ENCODE data around the gene LRRC36.

DNA sequence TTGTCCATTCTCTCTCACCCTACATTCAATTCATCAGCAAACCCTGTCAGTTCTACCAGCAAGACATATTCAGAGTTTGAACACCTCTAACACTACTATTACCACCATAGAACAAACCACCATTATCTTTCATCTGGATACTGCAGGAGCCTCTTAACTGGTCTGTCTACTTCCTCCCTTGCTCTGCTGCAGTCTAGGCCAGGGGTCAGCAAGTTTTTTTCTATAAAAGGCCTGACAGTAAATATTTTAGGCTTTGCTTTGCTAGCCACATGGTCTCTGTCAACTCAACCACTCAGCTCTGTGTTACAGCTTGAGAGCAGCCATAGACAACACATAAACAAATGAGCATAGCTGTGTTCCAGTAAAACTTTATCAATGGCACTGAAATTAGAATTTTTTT lies 13.9 kb upstream of the LRRC36 start:
- TF ChIP-seq JUN (CRISPR knock-in tag; IDR thresholded peaks at IDR 0.05) (no peak), NFYB (CRISPR knock-in tag; conservative IDR thresholded peaks at IDR 0.05; ENCODE audit: low read depth) (no peak), CTCF (IDR thresholded peaks at IDR 0.05) (no peak)
- TF ChIP-seq, protein P1, sequence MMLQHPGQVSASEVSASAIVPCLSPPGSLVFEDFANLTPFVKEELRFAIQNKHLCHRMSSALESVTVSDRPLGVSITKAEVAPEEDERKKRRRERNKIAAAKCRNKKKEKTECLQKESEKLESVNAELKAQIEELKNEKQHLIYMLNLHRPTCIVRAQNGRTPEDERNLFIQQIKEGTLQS (CRISPR knock-in tag; conservative IDR thresholded peaks at IDR 0.05) = no peak

Measured in WTC11 (cell line).